Stimulated activated CD4-positive, alpha-beta T cell treated with anti-CD3 and anti-CD28 coated beads, Interleukin-4, amount 100 ng/mL, for 4 hours (primary cell): ENCODE data around the gene GPANK1.

Source experiments
- DNase-seq, 2 experiments: peaks; one replicate each; pipeline ENCODE4 v3.0.0-alpha.2; 2020

Gene GPANK1

GRCh38 chr6:31614684-31615578, 49.9 kb downstream of the GPANK1 start, which contains the start of gene AIF1:
Gene AIF1, plus strand, starts transcription at chr6:31615234. Its CDS starts 96 bp downstream, at chr6:31615330.
- no peak for DNase-seq

DNA sequence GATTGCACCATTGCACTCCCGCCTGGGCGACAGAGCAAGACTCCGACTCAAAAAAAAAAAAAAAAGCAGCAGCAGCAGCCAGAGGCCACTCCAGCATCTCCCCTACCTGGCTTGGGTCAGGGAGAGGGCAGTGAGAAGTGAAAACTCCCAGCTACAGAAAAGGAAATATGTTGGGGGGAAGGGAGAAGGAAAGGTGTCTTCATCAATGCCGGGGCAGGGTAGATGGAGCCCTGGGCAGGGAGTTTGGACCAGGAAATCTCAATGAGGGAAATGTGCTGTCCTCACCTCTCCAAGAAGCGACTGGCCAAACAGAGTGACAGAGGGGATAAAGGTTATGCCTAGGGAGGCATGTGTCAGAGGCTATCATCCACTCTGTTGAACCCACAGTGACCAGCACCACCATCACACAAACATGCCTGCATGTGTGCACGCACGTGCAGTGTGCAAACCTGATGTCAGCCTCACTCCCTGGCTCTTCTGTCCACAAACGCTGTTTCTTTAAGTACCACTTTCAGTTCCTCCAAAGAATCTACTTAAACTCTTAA, 50.6 kb downstream of the GPANK1 start:
- DNase-seq = no peak
